Measurements from ENCODE around the gene BLTP3B.
A peak's percentile ranks its signal among the peaks of the same experiment; 100 is the strongest.

GRCh38 chr12:100154474-100155247 is 12.0 kb upstream of the BLTP3B start:
- TF ChIP-seq POLR2A (IDR thresholded peaks at IDR 0.05), result no peak
- TF ChIP-seq, protein P1, sequence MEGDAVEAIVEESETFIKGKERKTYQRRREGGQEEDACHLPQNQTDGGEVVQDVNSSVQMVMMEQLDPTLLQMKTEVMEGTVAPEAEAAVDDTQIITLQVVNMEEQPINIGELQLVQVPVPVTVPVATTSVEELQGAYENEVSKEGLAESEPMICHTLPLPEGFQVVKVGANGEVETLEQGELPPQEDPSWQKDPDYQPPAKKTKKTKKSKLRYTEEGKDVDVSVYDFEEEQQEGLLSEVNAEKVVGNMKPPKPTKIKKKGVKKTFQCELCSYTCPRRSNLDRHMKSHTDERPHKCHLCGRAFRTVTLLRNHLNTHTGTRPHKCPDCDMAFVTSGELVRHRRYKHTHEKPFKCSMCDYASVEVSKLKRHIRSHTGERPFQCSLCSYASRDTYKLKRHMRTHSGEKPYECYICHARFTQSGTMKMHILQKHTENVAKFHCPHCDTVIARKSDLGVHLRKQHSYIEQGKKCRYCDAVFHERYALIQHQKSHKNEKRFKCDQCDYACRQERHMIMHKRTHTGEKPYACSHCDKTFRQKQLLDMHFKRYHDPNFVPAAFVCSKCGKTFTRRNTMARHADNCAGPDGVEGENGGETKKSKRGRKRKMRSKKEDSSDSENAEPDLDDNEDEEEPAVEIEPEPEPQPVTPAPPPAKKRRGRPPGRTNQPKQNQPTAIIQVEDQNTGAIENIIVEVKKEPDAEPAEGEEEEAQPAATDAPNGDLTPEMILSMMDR (IDR thresholded peaks at IDR 0.05), result peak; percentile 17 to 71 (median 35)
